Stimulated activated CD8-positive, alpha-beta memory T cell treated with anti-CD3 and anti-CD28 coated beads, Interleukin-7, amount 100 ng/mL, for 4 hours (primary cell): ENCODE measurements around the gene DCLK1.
"Not testable (repeated sequence)": the region's sequence is repeated elsewhere in the genome, so short reads cannot be mapped to it uniquely, and the experiment has no call there.

ENCODE experiments used
- DNase-seq, 2 donors: peaks; one replicate each; pipeline ENCODE4 v3.0.0-alpha.2; 2020; ENCODE audit warnings: low read depth in 2 of 2

DCLK1 gene

DNA sequence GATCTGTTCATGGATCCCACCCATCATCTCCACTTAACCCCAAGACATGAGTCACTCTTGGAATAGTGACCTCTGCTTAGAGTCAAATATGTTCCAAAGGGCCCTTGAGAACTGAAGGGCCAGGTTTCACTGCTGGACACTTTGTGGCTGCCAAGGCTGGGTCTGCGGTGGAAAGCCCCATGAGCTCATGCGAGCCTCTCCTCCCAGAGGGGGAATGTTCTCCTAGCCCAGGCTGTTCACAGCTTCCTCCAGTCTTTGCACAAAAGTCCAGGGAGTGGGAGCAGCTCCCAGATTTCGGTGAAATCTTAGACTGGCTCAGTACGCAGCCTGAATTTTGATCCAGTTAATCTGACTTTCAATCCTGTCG lies 732 bp upstream of the DCLK1 start:
- DNase-seq: no peak

GRCh38 chr13:36130552-36131221 lies 495 bp downstream of the DCLK1 start:
- no peak for DNase-seq

DNA sequence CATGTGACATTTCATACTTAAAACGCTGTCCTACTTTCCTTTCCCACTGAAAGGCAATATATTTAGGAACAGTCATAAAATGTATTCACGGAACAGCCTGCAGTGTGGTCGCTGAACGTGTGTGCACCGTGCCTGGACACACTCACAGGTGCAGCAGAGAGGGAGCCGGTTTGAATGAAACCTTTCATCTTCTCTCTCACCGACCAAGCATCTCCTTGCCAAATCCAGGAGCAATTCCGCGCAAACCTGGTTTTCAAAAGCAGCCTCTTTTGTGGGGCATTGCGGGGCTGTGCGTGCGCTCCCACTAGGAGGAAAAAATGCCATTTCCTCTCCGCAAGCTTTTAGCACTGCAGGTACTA lies 1.0 kb downstream of the DCLK1 start:
- DNase-seq: no peak

DNA sequence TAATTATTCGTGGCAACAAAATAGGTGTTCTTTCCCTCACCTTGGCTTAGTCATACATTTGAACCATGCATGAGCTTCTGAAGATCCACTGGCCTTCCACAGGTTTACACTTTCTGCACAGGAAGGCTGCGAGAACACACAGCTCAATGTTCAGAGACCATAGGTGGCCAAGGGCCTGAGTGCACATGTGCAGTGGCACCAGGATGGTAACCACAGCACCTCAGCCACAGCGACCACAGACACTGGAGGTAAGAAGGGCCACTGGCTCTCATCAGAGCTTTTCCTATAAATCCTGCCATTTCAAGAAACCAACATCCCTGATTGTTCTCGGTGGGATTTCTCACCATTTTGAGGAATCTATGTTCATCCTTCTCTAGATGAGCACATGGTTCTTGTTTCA lies 1.6 kb downstream of the DCLK1 start:
- DNase-seq: no peak

- no peak for DNase-seq
These were observed 4.7 kb downstream of the DCLK1 start for GRCh38 chr13:36126491-36126890.

GRCh38 chr13:36125841-36126240 lies 5.3 kb downstream of the DCLK1 start:
- no peak for DNase-seq

DNA sequence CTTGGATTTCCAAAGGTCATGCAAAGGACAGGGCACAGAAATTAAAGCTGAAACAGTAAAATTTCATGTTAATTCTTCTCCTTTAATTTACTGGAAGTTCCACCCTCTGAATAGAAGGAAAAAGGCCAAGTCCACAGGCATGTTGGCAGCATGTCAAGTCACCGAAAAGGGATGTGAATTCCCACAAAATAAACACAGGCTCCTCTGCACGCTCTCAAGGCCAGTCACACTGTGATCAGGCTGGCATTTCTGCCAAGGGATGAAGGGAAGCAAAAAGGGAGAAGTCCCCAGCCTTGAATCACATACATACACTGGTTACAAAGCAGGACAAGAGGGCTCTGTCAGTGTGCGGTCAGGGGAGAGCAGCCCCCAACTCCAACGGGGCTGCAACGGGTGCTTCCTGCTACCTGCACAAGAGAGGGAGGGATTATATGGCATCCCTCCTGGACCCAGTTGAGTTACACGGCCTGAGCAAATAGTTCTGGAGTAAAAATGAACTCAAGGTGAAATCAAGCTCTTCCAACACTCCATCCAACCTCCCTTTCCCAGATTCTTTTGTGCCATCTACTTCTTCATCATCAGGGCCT lies 6.9 kb downstream of the DCLK1 start:
- DNase-seq: no peak

DNA sequence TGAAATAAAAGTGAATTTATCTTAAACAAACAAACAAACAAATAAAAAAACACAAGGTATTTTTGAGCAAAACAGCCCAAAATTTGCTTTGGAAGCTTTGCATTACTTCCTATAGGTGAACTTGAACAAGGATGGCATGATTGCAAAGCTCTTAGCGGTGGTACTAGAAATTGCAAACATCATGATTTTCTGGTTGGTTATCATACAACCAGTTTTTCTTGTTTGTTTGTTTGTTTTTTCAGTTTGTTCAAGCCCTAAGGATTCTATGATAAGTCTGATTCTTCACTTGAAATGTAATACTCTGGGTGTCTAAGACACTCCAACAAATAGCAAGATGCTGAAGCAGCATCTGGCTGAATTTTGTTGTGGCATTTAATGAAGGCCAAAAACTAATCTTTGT lies 15.9 kb downstream of the DCLK1 start:
- no peak for DNase-seq

GRCh38 chr13:36114233-36114632 lies 16.9 kb downstream of the DCLK1 start:
- no peak for DNase-seq

DNA sequence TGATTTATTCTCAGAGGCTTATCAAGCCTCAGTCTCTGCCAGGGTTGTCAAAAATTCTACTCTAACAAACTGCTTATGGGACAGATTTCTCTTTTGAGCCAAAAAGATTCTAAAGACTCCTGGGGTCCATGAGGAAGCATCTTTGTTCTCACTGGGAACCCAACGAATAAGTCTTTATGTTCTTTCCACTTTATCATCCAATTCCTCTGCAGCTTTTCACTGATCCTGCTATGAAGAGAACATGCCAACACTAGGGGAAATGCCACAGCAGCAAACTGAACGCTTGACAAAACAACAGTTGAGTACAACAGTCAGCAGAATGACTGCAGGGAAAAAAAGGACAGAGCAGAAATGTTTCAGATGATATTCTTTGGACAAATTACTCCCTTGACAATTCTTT lies 22.2 kb downstream of the DCLK1 start:
- DNase-seq: no peak

DNA sequence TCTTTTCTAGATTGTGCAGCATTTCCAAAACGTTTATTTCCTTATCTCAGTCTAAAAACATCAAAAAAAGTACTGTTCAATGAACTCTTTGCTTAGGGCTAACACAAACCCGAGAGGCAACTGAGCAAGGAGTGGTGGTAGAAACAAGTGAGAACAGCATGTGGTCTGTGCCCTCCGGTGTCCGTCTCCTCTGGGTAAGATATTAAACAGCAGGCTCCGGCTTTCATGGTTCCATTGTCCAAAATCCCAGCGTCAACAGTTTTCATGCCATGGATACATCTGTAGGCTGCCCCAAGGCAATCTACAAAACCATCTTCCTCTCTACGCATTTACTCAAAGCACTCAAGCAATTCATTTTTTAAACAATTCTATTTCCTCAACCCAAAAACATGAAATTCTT lies 22.8 kb downstream of the DCLK1 start:
- DNase-seq: no peak

- no peak for DNase-seq
These were observed 23.7 kb downstream of the DCLK1 start for GRCh38 chr13:36107521-36107920.

DNA sequence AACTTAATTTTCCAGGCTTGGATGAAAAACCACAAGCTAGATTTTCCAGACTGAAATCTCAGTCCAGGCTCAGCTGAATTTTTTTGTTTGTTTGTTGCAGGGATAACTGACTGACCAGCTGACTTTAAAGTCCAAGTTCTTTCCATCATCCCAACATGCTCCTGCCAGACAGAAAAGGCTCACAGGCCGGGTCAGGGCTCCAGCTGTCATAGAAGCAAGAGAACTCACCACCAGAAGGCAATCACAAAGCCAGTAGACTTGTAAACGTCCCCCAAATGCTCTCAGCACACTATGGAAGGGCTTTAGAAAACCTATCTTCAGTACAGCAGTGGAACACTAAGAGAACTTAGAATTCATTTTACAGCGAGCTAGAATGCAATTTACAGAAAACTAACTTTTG lies 25.5 kb downstream of the DCLK1 start:
- no peak for DNase-seq

DNA sequence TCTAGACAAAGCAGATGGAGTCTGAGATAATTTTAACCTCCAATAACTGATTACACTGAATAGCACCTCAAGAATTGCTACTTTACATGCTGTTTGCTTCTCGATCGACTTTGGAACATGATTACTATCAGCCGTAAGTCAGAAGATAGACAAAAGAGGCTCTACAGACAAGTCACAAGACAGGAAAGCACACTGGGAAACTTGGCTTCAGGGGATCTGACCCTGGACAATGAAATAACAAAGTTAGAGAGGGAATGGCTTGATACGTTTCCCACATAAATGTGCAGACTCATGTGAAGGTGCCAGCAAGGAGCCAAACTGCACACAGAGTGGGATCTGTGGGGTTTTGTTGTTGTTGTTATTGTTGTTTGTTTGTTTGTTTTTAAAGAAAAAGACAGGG lies 28.5 kb downstream of the DCLK1 start:
- no peak for DNase-seq

- DNase-seq: not testable (repeated sequence)
These were observed 29.3 kb downstream of the DCLK1 start for GRCh38 chr13:36101907-36102306.

DNA sequence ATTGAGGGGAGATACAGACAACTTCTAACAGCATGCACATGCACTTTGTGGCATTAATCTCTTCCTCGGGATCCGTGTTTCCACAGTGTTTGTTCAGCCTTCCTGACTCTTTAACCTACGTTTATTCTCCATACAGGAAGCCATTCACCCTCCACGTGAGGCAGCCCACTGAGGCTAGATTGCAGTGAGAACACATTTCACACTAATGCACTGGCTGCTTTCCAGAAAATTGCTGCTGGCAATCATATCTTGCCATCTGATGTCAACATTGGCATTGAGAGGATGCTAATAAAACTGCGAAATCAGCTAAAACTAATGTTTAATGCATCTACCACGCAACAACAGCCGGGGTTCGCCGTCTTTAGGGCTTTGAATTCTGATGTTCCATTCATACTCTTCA lies 30.0 kb downstream of the DCLK1 start:
- DNase-seq: no peak

DNA sequence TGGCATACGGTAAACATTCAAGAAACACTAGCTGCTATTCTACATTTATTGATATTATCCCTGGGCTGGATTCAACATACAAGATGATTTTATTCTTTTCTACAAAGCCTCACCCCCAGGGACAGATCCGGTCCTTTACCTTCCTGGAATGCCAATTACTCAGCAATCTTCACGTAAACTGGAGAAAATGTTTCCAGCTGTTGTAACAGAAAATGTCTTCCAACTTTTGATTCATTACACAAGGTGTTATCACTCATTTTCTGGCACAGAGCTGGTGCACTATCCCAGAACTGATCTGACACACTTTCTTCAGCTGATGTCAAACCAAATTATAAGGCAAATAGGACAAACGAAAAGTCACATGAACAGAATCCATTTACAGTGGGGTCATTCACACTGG lies 33.1 kb downstream of the DCLK1 start:
- no peak for DNase-seq

- DNase-seq: no peak
These were observed 34.4 kb downstream of the DCLK1 start for GRCh38 chr13:36096461-36097416.

GRCh38 chr13:36094478-36094877 lies 36.7 kb downstream of the DCLK1 start:
- no peak for DNase-seq

- DNase-seq: no peak
These were observed 40.6 kb downstream of the DCLK1 start for GRCh38 chr13:36090592-36090991.

- no peak for DNase-seq
These were observed 42.0 kb downstream of the DCLK1 start for GRCh38 chr13:36089130-36089647.

DNA sequence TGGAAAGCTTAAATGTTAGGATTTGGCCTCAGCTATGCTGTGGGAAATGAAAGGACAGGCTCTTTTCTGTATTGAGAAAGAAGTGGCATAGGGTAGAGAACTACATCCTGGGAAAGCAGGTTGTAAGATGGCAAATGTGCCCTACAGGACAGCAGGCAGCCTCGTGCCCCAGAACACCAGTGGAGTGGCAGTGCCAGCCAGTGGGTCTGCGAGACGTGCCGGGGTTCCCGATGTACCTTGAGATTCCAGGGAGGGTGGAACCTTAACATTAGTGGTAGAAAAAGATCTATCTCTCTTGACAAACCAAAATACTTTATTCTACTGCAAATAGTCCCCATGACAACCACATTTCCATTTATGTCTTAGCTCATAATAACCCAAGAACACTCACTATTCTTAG lies 42.7 kb downstream of the DCLK1 start:
- DNase-seq: no peak

DNA sequence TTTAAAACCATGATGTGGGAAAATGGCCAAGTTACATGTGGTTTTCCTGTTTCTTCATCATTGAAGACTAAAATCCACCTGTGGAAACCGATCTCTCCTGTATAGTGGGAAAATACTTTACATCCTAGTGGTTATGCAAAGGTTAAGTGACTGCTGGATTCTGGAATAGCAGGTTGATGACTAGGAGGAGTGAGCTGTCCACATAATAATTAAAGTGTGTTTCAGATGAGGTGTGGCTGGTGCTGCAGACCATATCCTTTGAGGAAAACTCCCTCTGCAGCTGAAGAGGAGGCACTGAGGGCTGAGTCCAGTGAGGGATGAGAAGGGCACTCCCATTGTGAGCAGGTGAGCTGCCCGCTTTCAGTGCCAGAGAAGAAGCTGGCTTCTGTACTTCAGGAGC lies 43.2 kb downstream of the DCLK1 start:
- DNase-seq: no peak
